Prostate gland (tissue), 2 donors: ENCODE results near the gene PRKG1.

ENCODE experiments used
- POLR2A ChIP-seq: fragments of 450-650 bp; IDR thresholded peaks from one replicate; pipeline ENCODE4 v1.6.1; 2016; ENCODE audit warnings: antibody characterized with exemption, mild to moderate bottlenecking
- TF ChIP-seq, protein P1 (sequence below), 4 experiments: fragments of 200-600 bp in 2 of 4; fragments of 450-650 bp in 2 of 4; sonication (generic) in 2 of 4; IDR thresholded peaks; 1 replicate in 3 of 4; 2 replicates in 1 of 4; pipeline ENCODE4 v1.5.1; 2016 to 2019; ENCODE audit warnings: antibody characterized with exemption in 4 of 4, mild to moderate bottlenecking in 2 of 4, moderate library complexity in 2 of 4

DNA sequence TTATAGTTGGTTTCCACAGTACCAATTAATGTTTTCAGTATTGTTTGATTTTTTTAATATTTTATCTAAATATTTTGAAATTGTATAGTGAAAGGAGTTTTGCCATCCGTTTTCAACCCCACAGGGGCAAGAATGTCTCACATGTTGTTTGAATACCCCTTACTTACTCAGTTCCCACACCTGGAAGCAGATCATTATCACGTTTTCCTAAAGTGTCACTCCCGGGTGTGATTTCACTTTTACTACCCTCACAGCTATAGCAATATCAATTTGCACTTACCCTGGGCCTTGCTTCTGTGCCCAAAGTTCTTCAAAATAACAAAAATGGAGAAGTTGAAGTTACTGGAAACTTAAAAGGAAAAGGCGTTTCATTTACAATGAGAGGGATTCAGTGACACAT lies 397.0 kb downstream of the PRKG1 start:
- TF ChIP-seq, protein P1, sequence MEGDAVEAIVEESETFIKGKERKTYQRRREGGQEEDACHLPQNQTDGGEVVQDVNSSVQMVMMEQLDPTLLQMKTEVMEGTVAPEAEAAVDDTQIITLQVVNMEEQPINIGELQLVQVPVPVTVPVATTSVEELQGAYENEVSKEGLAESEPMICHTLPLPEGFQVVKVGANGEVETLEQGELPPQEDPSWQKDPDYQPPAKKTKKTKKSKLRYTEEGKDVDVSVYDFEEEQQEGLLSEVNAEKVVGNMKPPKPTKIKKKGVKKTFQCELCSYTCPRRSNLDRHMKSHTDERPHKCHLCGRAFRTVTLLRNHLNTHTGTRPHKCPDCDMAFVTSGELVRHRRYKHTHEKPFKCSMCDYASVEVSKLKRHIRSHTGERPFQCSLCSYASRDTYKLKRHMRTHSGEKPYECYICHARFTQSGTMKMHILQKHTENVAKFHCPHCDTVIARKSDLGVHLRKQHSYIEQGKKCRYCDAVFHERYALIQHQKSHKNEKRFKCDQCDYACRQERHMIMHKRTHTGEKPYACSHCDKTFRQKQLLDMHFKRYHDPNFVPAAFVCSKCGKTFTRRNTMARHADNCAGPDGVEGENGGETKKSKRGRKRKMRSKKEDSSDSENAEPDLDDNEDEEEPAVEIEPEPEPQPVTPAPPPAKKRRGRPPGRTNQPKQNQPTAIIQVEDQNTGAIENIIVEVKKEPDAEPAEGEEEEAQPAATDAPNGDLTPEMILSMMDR (IDR thresholded peaks at IDR 0.05): no peak
- no peak for TF ChIP-seq POLR2A
